HG02678 (cell line): ENCODE results near the gene INSYN2B.

Experiments used
- ATAC-seq: cut with Tn5 transposase; IDR thresholded peaks from one replicate; pipeline ENCODE4 v1.9.1; 2021; ENCODE audit warnings: mild to moderate bottlenecking, moderate library complexity; ENCODE audit not compliant: unreplicated experiment

Gene INSYN2B

GRCh38 chr5:169895926-169896325 lies 84.4 kb downstream of the INSYN2B start:
- no peak for ATAC-seq

GRCh38 chr5:169893571-169893970 lies 86.7 kb downstream of the INSYN2B start:
- no peak for ATAC-seq

- no peak for ATAC-seq
These were observed 87.3 kb downstream of the INSYN2B start for GRCh38 chr5:169893010-169893409.

GRCh38 chr5:169889572-169889971 lies 90.7 kb downstream of the INSYN2B start:
- ATAC-seq = no peak

- no peak for ATAC-seq
These were observed 93.6 kb downstream of the INSYN2B start for GRCh38 chr5:169886677-169887076.

GRCh38 chr5:169886033-169886432 lies 94.3 kb downstream of the INSYN2B start:
- no peak for ATAC-seq

GRCh38 chr5:169881702-169882303 lies 98.5 kb downstream of the INSYN2B start:
- ATAC-seq = no peak

- no peak for ATAC-seq
These were observed 99.5 kb downstream of the INSYN2B start for GRCh38 chr5:169880785-169881184.

- peak; percentile 83 for ATAC-seq
These were observed 100.2 kb downstream of the INSYN2B start for GRCh38 chr5:169880012-169880663.

GRCh38 chr5:169876386-169876785 lies 103.9 kb downstream of the INSYN2B start:
- no peak for ATAC-seq

GRCh38 chr5:169875731-169876130 lies 104.6 kb downstream of the INSYN2B start:
- ATAC-seq = no peak

GRCh38 chr5:169875091-169875728 lies 105.1 kb downstream of the INSYN2B start:
- ATAC-seq = no peak

- ATAC-seq = no peak
These were observed 105.7 kb downstream of the INSYN2B start for GRCh38 chr5:169874621-169875020.

- ATAC-seq = no peak
These were observed 106.7 kb downstream of the INSYN2B start for GRCh38 chr5:169873642-169874041.

GRCh38 chr5:169871826-169872490 lies 108.3 kb downstream of the INSYN2B start:
- ATAC-seq = no peak

GRCh38 chr5:169870211-169870610 lies 110.1 kb downstream of the INSYN2B start:
- no peak for ATAC-seq

- no peak for ATAC-seq
These were observed 111.2 kb downstream of the INSYN2B start for GRCh38 chr5:169869066-169869465.

GRCh38 chr5:169867347-169867746 lies 112.9 kb downstream of the INSYN2B start:
- no peak for ATAC-seq

GRCh38 chr5:169864483-169864882 lies 115.8 kb downstream of the INSYN2B start:
- ATAC-seq = no peak

- no peak for ATAC-seq
These were observed 117.9 kb downstream of the INSYN2B start for GRCh38 chr5:169862391-169862811.

- no peak for ATAC-seq
These were observed 118.4 kb downstream of the INSYN2B start for GRCh38 chr5:169861934-169862333.

GRCh38 chr5:169861433-169861832 lies 118.9 kb downstream of the INSYN2B start:
- ATAC-seq = no peak
